ENCODE measurements around the gene SYNE4.

DNA sequence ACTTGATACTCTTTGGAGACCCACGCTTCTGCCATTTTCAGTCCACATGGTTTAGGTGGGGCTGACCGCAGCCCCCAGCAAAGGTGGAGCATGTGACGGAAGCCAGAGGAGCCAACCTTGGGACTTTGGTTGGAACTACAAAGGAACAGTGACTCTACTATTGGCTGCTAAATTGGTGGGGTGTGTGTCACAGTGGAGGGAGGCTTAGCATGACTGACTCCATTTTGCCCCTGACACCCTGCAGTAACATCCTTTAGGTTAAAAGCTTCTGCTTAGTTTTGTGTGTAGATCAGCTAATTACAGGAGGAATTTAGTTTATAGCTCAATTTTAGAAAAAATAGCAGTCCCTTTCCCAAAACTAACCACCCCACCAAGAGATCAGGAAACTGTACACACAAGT, 7.0 kb downstream of the SYNE4 start:
- no peak for TF ChIP-seq EZH2 (IDR thresholded peaks at IDR 0.05; ENCODE audit: insufficient read depth, poor library complexity, severe bottlenecking)
- no peak for TF ChIP-seq EZH2phosphoT487 (IDR thresholded peaks at IDR 0.05; ENCODE audit: insufficient read depth, low read depth)

Measured in GM23248 (cell line).